IPS DF 19.7 (cell line): ENCODE results near the gene PAPPA.

Experiments
- DNase-seq: peaks from one replicate; pipeline ENCODE4 v3.0.0-alpha.2; 2013; ENCODE audit warnings: low read depth, low spot score

PAPPA gene

GRCh38 chr9:116316246-116316645 is 162.7 kb downstream of the PAPPA start:
- DNase-seq, result no peak

- no peak for DNase-seq
Observed at GRCh38 chr9:116317503-116317902, 163.9 kb downstream of the PAPPA start.

GRCh38 chr9:116318468-116319374 is 165.1 kb downstream of the PAPPA start:
- DNase-seq, result no peak

GRCh38 chr9:116319480-116319879 is 165.9 kb downstream of the PAPPA start:
- DNase-seq, result no peak

GRCh38 chr9:116320290-116320689 is 166.7 kb downstream of the PAPPA start:
- DNase-seq, result no peak

GRCh38 chr9:116322521-116322920 is 168.9 kb downstream of the PAPPA start:
- no peak for DNase-seq

GRCh38 chr9:116323012-116323411 is 169.4 kb downstream of the PAPPA start:
- DNase-seq, result no peak

- DNase-seq, result no peak
Observed at GRCh38 chr9:116323571-116323970, 170.0 kb downstream of the PAPPA start.

- no peak for DNase-seq
Observed at GRCh38 chr9:116325924-116326323, 172.3 kb downstream of the PAPPA start.

- no peak for DNase-seq
Observed at GRCh38 chr9:116327701-116328405, 174.3 kb downstream of the PAPPA start.

GRCh38 chr9:116329470-116329869 is 175.9 kb downstream of the PAPPA start:
- no peak for DNase-seq

- DNase-seq, result no peak
Observed at GRCh38 chr9:116331241-116331640, 177.7 kb downstream of the PAPPA start.

GRCh38 chr9:116332090-116332489 is 178.5 kb downstream of the PAPPA start:
- DNase-seq, result no peak

- no peak for DNase-seq
Observed at GRCh38 chr9:116333254-116333653, 179.7 kb downstream of the PAPPA start.

GRCh38 chr9:116334546-116335150 is 181.1 kb downstream of the PAPPA start:
- no peak for DNase-seq

- no peak for DNase-seq
Observed at GRCh38 chr9:116335392-116335791, 181.8 kb downstream of the PAPPA start.

- DNase-seq, result no peak
Observed at GRCh38 chr9:116336133-116336862, 182.7 kb downstream of the PAPPA start.

GRCh38 chr9:116337015-116337414 is 183.4 kb downstream of the PAPPA start:
- no peak for DNase-seq

GRCh38 chr9:116340270-116340669 is 186.7 kb downstream of the PAPPA start:
- no peak for DNase-seq

- DNase-seq, result no peak
Observed at GRCh38 chr9:116342061-116342460, 188.5 kb downstream of the PAPPA start.

- DNase-seq, result no peak
Observed at GRCh38 chr9:116342941-116343340, 189.3 kb downstream of the PAPPA start.

GRCh38 chr9:116344416-116344815 is 190.8 kb downstream of the PAPPA start:
- no peak for DNase-seq
